HepG2 (cell line): ENCODE measurements around the gene TADA3. TPM values are rescaled to one million over a fixed set of nuclear protein-coding genes. Genes with fewer than 3 reads are reported as not detected.

Experiments used
- HNF4G ChIP-seq, 2 experiments: sonication (generic) in 1 of 2; formaldehyde crosslinking in 1 of 2; IDR thresholded peaks; 2 replicates each; pipeline versions ENCODE4 v1.4.0 to v1.6.1; 2011 to 2020; ENCODE audit warnings: borderline replicate concordance in 2 of 2, low read depth in 2 of 2, mild to moderate bottlenecking in 2 of 2, low read length in 1 of 2, missing genetic modification reagents in 1 of 2, moderate library complexity in 1 of 2
- KAT7 ChIP-seq: IDR thresholded peaks from 2 replicates; pipeline ENCODE4 v1.6.1; 2018; ENCODE audit warnings: borderline replicate concordance, missing compliant biosample characterization
- KDM5B ChIP-seq: sonication (generic); formaldehyde crosslinking; IDR thresholded peaks from 2 replicates; pipeline ENCODE4 v1.4.0; 2020; ENCODE audit warnings: missing genetic modification reagents, mild to moderate bottlenecking, borderline replicate concordance
- NR0B2 ChIP-seq: sonication (generic); formaldehyde crosslinking; IDR thresholded peaks from 2 replicates; pipeline ENCODE4 v1.4.0; 2020; ENCODE audit warnings: mild to moderate bottlenecking, missing genetic modification reagents
- TAF1 ChIP-seq: sonication (generic); formaldehyde crosslinking; IDR thresholded peaks from 2 replicates; pipeline ENCODE4 v1.4.0; 2020; ENCODE audit warnings: missing genetic modification reagents
- TARDBP ChIP-seq: sonication (generic); formaldehyde crosslinking; IDR thresholded peaks from 2 replicates; pipeline ENCODE4 v1.8.0; 2022; ENCODE audit warnings: mild to moderate bottlenecking, missing genetic modification reagents
- TFDP1 ChIP-seq: IDR thresholded peaks from 2 replicates; pipeline ENCODE4 v1.6.1; 2016; ENCODE audit warnings: missing compliant biosample characterization, missing genetic modification reagents, borderline replicate concordance
- ZFP82 ChIP-seq: sonication (generic); formaldehyde crosslinking; IDR thresholded peaks from 2 replicates; pipeline ENCODE4 v1.5.1; 2020; ENCODE audit warnings: mild to moderate bottlenecking, missing genetic modification reagents, borderline replicate concordance
- ZNF441 ChIP-seq: sonication (generic); formaldehyde crosslinking; IDR thresholded peaks from 2 replicates; pipeline ENCODE4 v1.7.0; 2021; ENCODE audit warnings: missing genetic modification reagents, borderline replicate concordance
- ZNF768 ChIP-seq: sonication (generic); formaldehyde crosslinking; IDR thresholded peaks from 2 replicates; pipeline ENCODE4 v1.4.0; 2020; ENCODE audit warnings: missing genetic modification reagents
- ZSCAN21 ChIP-seq: sonication (generic); formaldehyde crosslinking; IDR thresholded peaks from 2 replicates; pipeline ENCODE4 v1.8.0; 2022; ENCODE audit warnings: mild to moderate bottlenecking, missing genetic modification reagents, moderate library complexity, borderline replicate concordance
- polyA plus RNA-seq, 8 experiments: library from polyadenylated mRNA; depleted of rRNA in 3 of 8; stranded (reverse) in 7 of 8; unstranded in 1 of 8; fragments of >200 nt; fragmentation: Illumina TruSeq in 4 of 8; extraction: Trizol in 4 of 8; gene quantifications; 2 replicates each; pipeline versions ENCODE4 v1.2.1 to v1.2.3, GENCODE V29; 2011 to 2016; ENCODE audit warnings: low read depth in 4 of 8, missing spikeins in 1 of 8, mixed read lengths in 1 of 8; ENCODE audit not compliant: insufficient read depth in 1 of 8
- total RNA-seq, 5 experiments: library from RNA; depleted of rRNA; stranded (reverse); fragments of >200 nt; fragmentation: Illumina TruSeq; extraction: Trizol; gene quantifications; 2 replicates each; pipeline ENCODE4 v1.2.3, GENCODE V29; 2016; ENCODE audit warnings: low read depth in 1 of 5
- TF ChIP-seq, protein P1 (sequence below), 2 experiments: sonication (generic) in 1 of 2; formaldehyde crosslinking in 1 of 2; IDR thresholded peaks; 2 replicates each; pipeline versions ENCODE4 v1.4.0 to v1.6.1; 2018 to 2020; ENCODE audit warnings: missing genetic modification reagents in 2 of 2, borderline replicate concordance in 1 of 2, low read depth in 1 of 2, mild to moderate bottlenecking in 1 of 2, missing biosample characterization in 1 of 2
- TF ChIP-seq, protein P2 (sequence below): sonication (generic); formaldehyde crosslinking; IDR thresholded peaks from 2 replicates; pipeline ENCODE4 v1.4.0; 2020; ENCODE audit warnings: missing genetic modification reagents
- TF ChIP-seq, protein P3 (sequence below): sonication (generic); formaldehyde crosslinking; IDR thresholded peaks from 2 replicates; pipeline ENCODE4 v1.4.0; 2020; ENCODE audit warnings: missing genetic modification reagents

The TADA3 gene
- total and polyA plus RNA-seq, 2 of the 13 experiments (the other 11 are each of a cell fraction or from before 2014, with no cell fraction given), result 32.1 to 37.1 TPM

GRCh38 chr3:9749645-9750555 is 42.4 kb downstream of the TADA3 start, which contains the start of gene OGG1 (continued):
- TF ChIP-seq, protein P1, sequence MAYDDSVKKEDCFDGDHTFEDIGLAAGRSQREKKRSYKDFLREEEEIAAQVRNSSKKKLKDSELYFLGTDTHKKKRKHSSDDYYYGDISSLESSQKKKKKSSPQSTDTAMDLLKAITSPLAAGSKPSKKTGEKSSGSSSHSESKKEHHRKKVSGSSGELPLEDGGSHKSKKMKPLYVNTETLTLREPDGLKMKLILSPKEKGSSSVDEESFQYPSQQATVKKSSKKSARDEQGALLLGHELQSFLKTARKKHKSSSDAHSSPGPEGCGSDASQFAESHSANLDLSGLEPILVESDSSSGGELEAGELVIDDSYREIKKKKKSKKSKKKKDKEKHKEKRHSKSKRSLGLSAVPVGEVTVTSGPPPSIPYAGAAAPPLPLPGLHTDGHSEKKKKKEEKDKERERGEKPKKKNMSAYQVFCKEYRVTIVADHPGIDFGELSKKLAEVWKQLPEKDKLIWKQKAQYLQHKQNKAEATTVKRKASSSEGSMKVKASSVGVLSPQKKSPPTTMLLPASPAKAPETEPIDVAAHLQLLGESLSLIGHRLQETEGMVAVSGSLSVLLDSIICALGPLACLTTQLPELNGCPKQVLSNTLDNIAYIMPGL (CRISPR knock-in tag; IDR thresholded peaks at IDR 0.05; ENCODE audit: borderline replicate concordance in 1 of 2, low read depth in 1 of 2), result peak in 1 of 2 experiments; percentile 35; a peak in 2 of 4 replicates
- TF ChIP-seq KAT7 (CRISPR knock-in tag), result no peak
- peak; percentile 79; the same call in 1 of the 2 replicates for TF ChIP-seq TFDP1 (CRISPR knock-in tag)
- TF ChIP-seq, protein P2, sequence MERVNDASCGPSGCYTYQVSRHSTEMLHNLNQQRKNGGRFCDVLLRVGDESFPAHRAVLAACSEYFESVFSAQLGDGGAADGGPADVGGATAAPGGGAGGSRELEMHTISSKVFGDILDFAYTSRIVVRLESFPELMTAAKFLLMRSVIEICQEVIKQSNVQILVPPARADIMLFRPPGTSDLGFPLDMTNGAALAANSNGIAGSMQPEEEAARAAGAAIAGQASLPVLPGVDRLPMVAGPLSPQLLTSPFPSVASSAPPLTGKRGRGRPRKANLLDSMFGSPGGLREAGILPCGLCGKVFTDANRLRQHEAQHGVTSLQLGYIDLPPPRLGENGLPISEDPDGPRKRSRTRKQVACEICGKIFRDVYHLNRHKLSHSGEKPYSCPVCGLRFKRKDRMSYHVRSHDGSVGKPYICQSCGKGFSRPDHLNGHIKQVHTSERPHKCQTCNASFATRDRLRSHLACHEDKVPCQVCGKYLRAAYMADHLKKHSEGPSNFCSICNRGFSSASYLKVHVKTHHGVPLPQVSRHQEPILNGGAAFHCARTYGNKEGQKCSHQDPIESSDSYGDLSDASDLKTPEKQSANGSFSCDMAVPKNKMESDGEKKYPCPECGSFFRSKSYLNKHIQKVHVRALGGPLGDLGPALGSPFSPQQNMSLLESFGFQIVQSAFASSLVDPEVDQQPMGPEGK, result peak; percentile 64; the same call in 1 of the 2 replicates
- TF ChIP-seq TARDBP (CRISPR knock-in tag), result peak; percentile 67; the same call in 1 of the 2 replicates
- TF ChIP-seq ZSCAN21 (CRISPR knock-in tag), result peak; percentile 64; the same call in 1 of the 2 replicates
- peak; percentile 90 for TF ChIP-seq ZNF441 (CRISPR knock-in tag)
- no peak; the same call in 1 of the 2 replicates for TF ChIP-seq NR0B2 (CRISPR knock-in tag)
- no peak for TF ChIP-seq ZFP82 (CRISPR knock-in tag)
- TF ChIP-seq, protein P3, sequence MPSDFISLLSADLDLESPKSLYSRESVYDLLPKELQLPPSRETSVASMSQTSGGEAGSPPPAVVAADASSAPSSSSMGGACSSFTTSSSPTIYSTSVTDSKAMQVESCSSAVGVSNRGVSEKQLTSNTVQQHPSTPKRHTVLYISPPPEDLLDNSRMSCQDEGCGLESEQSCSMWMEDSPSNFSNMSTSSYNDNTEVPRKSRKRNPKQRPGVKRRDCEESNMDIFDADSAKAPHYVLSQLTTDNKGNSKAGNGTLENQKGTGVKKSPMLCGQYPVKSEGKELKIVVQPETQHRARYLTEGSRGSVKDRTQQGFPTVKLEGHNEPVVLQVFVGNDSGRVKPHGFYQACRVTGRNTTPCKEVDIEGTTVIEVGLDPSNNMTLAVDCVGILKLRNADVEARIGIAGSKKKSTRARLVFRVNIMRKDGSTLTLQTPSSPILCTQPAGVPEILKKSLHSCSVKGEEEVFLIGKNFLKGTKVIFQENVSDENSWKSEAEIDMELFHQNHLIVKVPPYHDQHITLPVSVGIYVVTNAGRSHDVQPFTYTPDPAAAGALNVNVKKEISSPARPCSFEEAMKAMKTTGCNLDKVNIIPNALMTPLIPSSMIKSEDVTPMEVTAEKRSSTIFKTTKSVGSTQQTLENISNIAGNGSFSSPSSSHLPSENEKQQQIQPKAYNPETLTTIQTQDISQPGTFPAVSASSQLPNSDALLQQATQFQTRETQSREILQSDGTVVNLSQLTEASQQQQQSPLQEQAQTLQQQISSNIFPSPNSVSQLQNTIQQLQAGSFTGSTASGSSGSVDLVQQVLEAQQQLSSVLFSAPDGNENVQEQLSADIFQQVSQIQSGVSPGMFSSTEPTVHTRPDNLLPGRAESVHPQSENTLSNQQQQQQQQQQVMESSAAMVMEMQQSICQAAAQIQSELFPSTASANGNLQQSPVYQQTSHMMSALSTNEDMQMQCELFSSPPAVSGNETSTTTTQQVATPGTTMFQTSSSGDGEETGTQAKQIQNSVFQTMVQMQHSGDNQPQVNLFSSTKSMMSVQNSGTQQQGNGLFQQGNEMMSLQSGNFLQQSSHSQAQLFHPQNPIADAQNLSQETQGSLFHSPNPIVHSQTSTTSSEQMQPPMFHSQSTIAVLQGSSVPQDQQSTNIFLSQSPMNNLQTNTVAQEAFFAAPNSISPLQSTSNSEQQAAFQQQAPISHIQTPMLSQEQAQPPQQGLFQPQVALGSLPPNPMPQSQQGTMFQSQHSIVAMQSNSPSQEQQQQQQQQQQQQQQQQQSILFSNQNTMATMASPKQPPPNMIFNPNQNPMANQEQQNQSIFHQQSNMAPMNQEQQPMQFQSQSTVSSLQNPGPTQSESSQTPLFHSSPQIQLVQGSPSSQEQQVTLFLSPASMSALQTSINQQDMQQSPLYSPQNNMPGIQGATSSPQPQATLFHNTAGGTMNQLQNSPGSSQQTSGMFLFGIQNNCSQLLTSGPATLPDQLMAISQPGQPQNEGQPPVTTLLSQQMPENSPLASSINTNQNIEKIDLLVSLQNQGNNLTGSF (CRISPR knock-in tag), result 0 out of 2 replicates have a peak, but pooled peaks have one; percentile 41
- TF ChIP-seq TAF1 (CRISPR knock-in tag), result peak; percentile 68
- TF ChIP-seq HNF4G (IDR thresholded peaks at IDR 0.05; ENCODE audit: borderline replicate concordance, low read depth, low read length), result no peak
- peak; percentile 46; the same call in 1 of the 2 replicates for TF ChIP-seq HNF4G (CRISPR knock-in tag; IDR thresholded peaks at IDR 0.05; ENCODE audit: borderline replicate concordance, low read depth)
- 0 out of 2 replicates have a peak, but pooled peaks have one; percentile 21 for TF ChIP-seq KDM5B (CRISPR knock-in tag)
- no peak for TF ChIP-seq ZNF768 (CRISPR knock-in tag)
